Activated CD4-positive, CD25-positive, alpha-beta regulatory T cell treated with anti-CD3 and anti-CD28 coated beads, Interleukin-2, amount 50 U/mL, for 16 hours (primary cell): Measurements from ENCODE around the gene LRRC27.
A peak's percentile ranks its signal among the peaks of the same experiment; 100 is the strongest.

Experiments used
- DNase-seq: peaks from one replicate; pipeline ENCODE4 v3.0.0-alpha.2; 2020; ENCODE audit warnings: low read depth, low spot score

LRRC27 gene

GRCh38 chr10:132390170-132390920 lies 58.4 kb downstream of the LRRC27 start:
- no peak for DNase-seq

- no peak for DNase-seq
These were observed 59.1 kb downstream of the LRRC27 start for GRCh38 chr10:132390921-132391675.

- no peak for DNase-seq
These were observed 59.7 kb downstream of the LRRC27 start for GRCh38 chr10:132391676-132392020.

GRCh38 chr10:132392184-132392800 lies 60.3 kb downstream of the LRRC27 start:
- no peak for DNase-seq

- DNase-seq, result no peak
These were observed 61.1 kb downstream of the LRRC27 start for GRCh38 chr10:132392811-132393694.

GRCh38 chr10:132393695-132394181 lies 61.7 kb downstream of the LRRC27 start:
- DNase-seq, result no peak

- DNase-seq, result no peak
These were observed 62.3 kb downstream of the LRRC27 start for GRCh38 chr10:132394201-132394811.

- no peak for DNase-seq
These were observed 63.1 kb downstream of the LRRC27 start for GRCh38 chr10:132394936-132395703.

GRCh38 chr10:132395704-132396493 lies 63.9 kb downstream of the LRRC27 start:
- no peak for DNase-seq

- DNase-seq, result peak; percentile 10
These were observed 64.6 kb downstream of the LRRC27 start for GRCh38 chr10:132396494-132397035.

- peak; percentile 13 for DNase-seq
These were observed 65.1 kb downstream of the LRRC27 start, which contains the start of gene PWWP2B for GRCh38 chr10:132397036-132397541. Gene PWWP2B (plus strand): TSS chr10:132397200. CDS start chr10:132397227, 27 bp downstream.

- DNase-seq, result no peak
These were observed 65.9 kb downstream of the LRRC27 start for GRCh38 chr10:132397671-132398565.

GRCh38 chr10:132398566-132398991 lies 66.6 kb downstream of the LRRC27 start:
- DNase-seq, result no peak

- no peak for DNase-seq
These were observed 67.4 kb downstream of the LRRC27 start for GRCh38 chr10:132399117-132400035.

GRCh38 chr10:132400041-132400546 lies 68.1 kb downstream of the LRRC27 start:
- no peak for DNase-seq

GRCh38 chr10:132400547-132401151 lies 68.7 kb downstream of the LRRC27 start:
- DNase-seq, result no peak
